ENCODE data around the gene TEX38.
A peak's percentile ranks its signal among the peaks of the same experiment; 100 is the strongest.
"Not testable (repeated sequence)": the region's sequence is repeated elsewhere in the genome, so short reads cannot be mapped to it uniquely, and the experiment has no call there.

TEX38 gene

DNA sequence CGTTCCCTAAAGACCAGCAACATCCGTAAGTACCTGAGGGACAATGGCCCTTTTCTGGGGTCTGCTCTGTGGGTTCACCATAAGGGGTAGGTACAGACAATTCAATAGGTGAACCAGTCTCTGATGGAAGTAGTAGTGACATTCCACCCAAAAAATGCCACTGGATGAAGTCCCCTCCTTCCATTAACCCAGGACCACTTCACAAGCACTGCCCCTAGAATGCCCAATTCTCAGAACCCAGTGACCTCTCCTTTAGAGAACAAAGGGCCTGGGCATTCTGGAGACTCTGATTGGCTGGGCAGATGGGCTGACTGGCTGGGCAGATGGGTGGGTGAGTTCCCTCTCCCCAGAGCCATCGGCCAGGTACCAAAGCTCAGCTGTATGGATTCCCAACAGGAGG, at the start of gene TEX38:
Gene TEX38 (plus strand): TSS at position 301 of the 400 bp plus-strand sequence. CDS start 81 bp downstream, at position 382.
- ATAC-seq, result no peak

DNA sequence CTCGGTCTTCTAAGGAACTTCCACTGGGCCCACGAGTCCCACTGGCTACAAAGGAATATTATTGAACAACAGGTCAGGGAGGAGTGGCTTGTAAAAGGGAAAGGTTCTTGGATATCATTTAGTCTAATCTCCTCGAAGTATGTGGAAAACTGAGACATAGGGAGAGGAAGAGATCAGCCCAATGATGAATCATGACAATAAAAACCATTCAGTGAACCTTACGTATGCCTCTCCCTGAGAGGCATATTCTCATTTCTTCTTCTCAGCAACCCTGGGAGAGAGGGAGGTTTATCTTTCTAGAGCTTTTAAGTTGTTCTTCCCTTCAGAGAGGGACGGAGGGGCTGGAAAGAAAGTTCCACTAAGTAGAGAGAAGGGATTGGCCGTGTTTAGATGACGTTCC, 49.7 kb upstream of the TEX38 start:
- no peak for ATAC-seq

DNA sequence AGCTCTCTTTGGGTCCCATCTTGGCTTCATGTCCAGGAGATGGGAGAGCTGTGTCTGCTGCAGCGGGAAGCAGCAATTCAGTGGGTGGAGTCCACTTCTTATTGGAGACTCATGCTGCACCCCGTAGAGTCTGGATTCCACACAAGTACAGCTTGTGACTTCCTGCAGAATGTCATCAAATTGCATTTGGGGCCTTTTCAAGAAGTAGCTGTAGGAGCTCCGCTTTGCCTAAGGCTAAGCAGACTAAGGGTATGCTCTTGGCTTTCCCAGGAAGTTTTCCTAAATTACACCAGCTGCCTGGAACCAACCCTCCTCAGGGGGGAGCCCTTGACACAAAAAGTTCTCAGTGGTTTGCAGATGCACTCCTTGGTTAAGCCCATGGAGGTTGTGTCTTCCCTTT, 49.3 kb upstream of the TEX38 start:
- no peak for ATAC-seq

DNA sequence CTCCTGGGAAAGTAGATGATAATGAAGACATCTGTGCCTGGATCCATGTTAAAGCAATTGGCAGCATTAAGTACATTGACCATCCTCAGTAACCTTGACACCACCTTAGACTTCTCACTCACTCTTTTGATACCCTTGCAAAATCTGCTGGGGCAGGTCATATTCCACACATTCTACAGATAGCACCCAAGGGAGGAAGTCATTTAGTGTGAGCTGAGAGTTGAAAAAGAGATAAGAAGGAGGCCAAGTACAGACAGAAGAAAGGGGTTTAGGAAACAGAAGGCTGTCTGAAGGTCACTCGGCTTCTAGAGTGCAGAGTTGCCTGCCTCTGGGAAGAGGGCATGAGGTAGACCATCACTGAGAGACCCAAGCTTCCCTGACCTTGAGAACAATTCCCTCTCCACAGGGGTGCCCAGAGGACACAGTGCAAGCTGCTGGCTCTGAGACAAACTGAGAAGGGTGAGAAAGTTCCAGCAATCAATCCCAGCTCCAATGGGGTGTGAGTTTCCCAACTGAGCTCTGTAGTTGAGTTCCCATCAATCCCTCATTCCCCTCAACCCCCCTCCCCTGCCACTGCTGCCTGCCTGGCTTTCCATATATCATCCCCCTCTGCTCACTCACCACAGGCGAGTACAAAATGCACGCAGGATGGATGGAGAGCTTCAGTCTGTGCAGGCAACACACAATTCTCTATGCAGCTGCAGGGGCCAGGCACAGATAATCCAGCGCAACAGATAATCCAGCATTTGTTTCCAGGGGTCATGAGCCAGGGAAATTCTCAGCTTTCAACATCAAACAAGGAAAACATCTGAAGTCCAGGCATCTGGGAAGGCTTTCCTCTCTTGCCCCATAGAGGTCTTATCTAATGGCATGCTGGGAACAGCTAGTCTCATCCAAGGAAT, 47.7 kb upstream of the TEX38 start:
- no peak for ATAC-seq

DNA sequence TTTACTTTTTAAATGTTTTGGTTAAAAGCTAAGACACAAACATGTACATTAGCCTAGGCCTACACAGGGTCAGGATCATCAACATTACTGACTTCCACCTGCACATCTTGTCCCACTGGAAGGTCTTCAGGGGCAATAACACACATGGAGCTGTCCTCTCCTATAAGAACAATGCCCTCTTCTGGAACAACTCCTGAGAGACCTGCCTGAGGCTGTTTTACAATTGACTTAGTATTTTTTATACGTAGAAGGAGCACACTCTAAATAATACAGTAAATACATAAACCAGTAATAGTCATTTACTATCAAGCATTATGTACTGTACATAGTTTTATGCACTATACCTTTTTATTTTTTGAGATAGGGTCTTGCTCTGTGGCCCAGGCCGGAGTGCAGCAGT, 40.9 kb upstream of the TEX38 start:
- ATAC-seq, result no peak

- no peak for ATAC-seq
Measured at GRCh38 chr1:46635205-46635604, 36.4 kb upstream of the TEX38 start.

DNA sequence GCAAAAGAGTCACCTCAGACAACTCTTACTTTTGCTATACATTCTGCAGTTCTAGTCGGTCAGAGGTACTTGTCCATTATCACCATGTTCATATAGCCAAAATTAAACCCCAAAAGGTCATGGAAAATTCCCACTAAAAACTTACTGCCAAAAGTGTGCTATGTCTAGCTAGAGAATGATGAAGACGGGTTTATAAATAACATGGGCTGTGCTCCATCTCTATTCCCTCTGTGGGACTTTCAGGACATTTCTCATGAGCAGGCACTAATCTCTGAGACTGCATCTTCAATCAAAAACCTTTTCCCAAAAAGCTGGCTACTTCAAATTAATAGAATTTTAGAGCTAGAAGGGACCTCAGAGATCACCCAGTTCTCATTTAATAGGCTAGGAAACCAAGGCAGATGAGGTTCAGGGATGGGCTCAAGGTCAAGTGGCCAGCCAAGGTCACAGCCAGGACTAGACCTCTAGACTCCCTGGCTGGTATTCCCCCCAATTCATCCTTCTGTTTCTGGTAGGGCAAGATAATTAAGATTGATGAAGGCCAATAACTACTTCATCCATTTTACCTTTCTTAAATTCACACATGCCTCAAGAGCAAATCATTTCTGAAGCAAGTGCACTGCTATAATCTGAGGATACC, 34.1 kb upstream of the TEX38 start:
- no peak for ATAC-seq

GRCh38 chr1:46638921-46639320, 32.7 kb upstream of the TEX38 start:
- no peak for ATAC-seq

GRCh38 chr1:46639547-46639946, 32.1 kb upstream of the TEX38 start:
- ATAC-seq, result no peak

DNA sequence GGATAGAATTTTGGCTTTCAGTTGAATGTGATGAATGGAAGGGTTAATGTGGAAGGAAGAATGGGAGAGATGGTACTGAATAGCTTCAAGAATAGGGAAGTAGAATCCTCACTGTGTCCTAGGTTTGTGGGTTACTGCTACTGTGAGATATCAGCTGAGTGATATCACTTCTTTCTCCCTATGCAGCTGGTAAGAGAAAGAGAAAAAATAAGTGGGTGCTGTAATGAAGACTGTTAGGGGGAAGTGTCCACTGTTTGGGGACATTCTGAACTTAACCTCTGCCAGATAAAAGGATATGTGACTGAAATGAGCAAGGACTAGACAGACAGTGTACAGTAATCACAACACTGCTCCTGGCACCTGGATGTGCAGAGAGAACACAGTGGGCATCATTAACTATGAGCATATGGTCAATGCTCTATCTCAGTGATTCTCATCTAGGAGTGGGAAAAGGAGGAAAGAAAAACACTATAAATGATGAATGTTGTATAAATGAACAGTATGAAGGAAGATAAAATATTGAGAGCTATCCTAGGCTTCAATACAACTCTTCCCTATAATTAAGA, 29.5 kb upstream of the TEX38 start:
- ATAC-seq, result no peak

DNA sequence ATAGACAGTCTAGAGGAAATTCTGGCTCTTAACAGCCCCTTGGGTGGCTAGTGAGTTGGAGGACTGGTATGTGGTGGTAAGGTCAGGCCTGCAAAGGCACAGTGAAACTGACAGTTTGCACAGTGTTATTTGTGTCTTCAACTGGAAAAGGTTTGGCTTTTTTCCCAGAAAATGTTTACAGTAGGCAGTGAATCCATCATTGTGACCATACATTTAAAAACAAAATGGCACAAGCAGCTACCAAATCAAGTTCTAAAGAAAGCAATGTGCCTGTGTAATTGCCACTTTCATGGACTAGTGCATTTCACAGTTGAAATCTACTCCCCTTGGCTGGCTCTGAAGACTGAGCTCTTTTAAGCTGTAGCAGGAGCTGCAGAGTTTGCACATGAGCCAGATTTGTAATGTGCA, 28.3 kb upstream of the TEX38 start:
- ATAC-seq, result no peak

DNA sequence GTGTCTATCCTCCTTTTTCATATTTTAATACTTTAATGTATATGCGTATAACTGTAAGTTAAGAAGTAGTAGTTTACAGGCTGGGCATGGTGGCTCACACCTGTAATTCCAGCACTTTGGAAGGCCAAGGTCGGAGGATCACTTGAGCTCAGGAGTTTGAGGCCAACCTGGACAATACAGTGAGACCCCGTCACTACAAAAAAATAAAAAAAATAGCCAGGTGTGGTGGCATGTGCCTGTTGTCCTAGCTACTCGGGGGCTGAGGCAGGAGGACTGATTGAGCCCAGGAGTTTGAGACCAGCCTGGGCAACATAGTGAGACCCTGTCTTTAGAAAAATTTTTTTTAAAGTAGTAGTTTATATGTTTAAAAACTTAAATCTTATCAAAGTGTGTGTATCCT, 25.8 kb upstream of the TEX38 start:
- ATAC-seq, result no peak

DNA sequence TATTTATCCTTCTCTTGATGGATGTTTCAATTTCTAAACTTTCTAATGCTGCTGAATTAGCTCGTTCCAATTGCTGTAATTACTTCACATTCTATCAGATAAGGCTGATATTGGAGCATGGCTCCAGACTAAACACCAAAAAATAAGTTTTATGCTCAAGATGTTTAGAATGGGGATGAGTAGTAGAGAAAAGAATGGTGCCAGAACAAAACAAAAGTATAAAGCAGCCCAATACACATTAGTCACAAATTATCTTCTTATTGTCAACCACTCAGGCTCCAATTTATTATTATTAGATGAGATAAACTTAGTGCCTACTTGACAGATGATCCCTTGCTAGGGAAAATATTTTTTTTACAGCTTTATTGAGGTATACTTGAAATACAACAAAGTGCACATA, 25.3 kb upstream of the TEX38 start:
- ATAC-seq, result no peak

DNA sequence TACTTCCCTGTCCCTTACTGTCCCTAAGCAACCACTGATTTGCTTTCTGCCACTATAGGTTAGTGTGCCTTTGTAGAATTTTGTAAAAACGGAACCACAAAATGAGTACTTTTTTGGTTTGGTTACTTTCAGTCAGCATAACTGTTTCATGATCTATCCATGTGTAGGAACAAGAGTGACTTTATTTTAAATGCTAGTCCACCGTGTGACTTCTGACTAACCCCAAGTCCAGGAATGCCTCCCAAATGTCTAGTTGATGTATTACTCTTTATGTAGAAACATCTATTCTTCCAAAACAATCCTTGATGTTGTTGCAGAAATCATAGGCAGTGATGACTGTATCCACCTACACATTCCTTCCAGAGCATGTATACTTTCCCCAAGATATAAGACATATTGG, 24.8 kb upstream of the TEX38 start:
- no peak for ATAC-seq

DNA sequence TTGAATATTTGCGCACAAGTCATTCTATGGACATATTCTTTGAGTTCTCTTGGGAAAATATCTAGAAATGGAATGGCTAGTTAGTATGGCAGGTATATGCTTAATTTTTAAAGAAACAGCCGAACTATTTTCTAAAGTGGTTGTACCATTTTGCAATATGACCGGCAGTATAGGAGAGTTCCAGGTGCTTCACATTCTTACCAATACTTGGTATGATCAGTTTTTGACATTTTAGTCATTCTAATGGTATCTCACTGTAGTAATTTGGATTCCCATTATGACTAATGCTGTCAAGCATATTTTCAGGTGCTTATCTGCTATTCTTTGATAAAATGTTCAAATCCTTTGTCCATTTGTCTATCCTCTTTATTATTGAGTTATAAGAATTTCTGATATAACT, 24.0 kb upstream of the TEX38 start:
- peak in 1 of 2 donors; percentile 64 for ATAC-seq

DNA sequence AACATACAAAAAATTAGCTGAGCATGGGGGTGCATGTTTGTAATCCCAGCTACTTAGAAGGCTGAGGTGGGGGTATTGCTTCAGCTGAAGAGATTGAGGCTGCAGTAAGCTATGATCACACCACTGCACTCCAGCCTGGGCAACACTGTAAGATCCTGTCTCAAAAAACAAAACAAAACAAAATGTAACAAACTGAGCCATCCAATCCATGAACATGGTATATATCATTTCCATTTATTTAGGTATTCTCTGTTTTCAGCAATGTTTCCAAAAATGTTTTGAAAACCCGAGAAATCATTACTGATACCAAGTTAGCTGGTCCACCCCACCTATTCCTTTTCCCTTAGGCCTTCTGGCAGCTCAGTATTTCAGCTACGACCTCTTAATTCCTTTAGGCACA, 21.9 kb upstream of the TEX38 start:
- no peak for ATAC-seq

DNA sequence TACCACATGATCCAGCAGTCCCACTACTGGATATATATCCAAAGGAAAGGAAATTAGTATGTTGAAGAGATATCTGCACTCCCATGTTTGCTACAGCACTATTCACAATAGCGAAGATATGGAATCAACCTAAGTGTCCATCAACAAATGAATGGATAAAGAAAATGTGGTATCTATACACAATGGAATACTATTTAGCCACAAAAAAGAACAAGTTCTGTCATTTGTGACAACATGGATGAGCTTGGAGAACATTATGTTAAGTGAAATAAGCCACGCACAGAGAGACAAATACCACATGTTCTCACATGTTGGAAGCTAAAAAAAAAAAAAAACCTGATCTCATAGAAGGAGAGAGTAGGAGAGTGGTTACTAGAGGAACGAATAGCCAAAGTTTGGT, 21.2 kb upstream of the TEX38 start:
- ATAC-seq, result no peak

DNA sequence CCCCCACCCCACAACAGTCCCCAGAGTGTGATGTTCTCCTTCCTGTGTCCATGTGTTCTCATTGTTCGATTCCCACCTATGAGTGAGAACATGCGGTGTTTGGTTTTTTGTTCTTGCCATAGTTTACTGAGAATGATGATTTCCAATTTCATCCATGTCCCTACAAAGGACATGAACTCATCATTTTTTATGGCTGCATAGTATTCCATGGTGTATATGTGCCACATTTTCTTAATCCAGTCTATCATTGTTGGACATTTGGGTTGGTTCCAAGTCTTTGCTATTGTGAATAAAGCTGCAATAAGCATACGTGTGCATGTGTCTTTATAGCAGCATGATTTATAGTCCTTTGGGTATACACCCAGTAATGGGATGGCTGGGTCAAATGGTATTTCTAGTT, 20.5 kb upstream of the TEX38 start:
- ATAC-seq, result not testable (repeated sequence)

DNA sequence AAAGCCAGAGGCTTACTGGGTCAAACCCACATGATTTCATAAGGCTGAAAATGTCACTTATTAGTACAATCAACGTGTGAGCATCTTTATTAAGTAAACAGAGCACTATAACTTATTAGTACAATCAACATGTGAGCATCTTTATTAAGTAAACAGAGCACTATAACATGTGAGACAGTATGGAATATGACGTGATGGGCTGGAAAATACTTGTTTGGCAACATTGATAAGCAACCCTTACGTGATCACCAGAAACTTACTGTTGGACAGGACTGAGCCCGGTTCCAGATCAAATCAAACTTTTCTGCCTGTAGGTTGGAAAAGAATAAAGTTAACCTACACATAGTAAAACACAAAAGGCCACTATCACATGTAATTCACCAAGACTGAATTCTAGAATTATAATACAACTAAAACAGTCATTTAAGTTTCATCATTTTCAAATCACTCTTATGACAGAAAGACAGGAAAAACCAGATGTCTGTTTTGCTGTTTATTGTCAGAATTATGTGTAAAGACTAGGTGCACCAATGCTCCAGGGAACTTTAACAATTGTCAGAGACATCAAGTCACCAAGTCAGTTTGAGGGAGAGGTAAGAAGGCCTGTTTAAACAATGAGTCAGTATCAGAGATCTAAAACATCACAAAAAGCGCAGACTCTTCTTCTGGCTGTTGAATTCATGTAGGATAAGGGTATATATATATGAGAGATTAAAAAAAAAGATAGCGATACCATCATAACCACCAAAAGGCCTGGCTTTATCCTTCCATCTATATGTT, 19.1 kb upstream of the TEX38 start:
- no peak for ATAC-seq

GRCh38 chr1:46653405-46653958, 18.2 kb upstream of the TEX38 start:
- ATAC-seq, result no peak

DNA sequence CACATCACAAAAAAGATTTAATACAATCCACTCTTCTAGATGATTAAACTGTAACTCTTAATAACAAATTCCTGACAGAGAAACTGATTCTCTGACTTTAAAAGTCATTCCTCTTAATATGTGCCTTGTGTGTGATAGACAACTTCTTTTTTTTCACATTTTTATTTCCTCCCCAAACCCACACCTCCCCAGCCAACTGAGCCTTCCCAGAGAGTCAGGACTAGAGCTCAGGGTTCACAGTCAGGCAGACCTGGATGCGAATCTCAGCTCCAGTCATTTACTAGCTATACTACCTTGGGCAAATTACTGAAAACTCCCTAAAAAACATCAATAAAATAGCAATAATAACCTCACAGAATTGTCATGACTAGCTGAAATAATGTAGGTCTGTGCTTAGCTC, 17.6 kb upstream of the TEX38 start:
- ATAC-seq, result no peak

DNA sequence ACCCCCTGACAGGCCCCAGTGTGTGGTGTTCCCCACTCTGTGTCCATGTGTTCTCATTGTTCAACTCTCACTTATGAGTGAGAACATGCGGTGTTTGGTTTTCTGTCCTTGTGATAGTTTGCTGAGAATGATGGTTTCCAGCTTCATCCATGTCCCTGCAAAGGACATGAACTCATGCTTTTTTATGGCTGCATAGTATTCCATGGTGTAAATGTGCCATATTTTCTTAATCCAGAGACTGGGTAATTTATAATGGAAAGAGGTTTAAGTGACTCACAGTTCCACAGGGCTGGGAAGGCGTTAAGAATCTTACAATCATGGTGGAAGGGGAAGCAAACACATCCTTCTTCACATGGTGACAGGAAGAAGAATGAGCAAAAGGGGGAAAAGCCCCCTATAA, 17.0 kb upstream of the TEX38 start:
- ATAC-seq, result not testable (repeated sequence)

DNA sequence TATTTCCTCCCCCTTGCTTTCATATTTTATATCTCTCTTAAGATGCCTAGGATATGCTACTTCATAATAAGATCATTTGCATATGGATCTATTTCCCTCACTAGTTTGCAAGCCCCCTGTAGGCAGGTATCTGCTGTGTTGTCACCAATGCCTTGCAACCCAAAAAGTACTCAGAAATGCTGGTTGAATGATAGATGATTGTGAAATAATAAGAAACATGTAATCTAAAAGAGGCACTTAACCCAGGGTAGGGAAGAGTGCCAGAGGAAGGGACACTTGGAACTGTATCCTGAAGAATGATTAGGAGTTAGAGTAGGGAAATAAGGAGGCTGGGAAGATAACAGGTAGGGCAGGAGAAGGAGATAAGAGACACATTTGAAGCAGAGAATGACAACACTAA, 15.8 kb upstream of the TEX38 start:
- no peak for ATAC-seq

All from activated CD4-positive, CD25-positive, alpha-beta regulatory T cell treated with anti-CD3 and anti-CD28 coated beads, Interleukin-2, amount 50 U/mL, for 24 hours (primary cell).